Astrocyte (in vitro differentiated cells and primary cell): ENCODE results near the gene LRCH1. TPM values are rescaled to one million over a fixed set of nuclear protein-coding genes. Genes with fewer than 3 reads are reported as not detected.
A peak's percentile ranks its signal among the peaks of the same experiment; 100 is the strongest.

Experiments
- DNase-seq: peaks from one replicate; pipeline ENCODE4 v3.0.0-alpha.2; 2010; ENCODE audit warnings: low read depth
- FAIRE-seq: peaks from 2 replicates; lab custom pipeline; 2011; peaks lifted over from hg19 to GRCh38; lab: Jason Lieb, UNC
- H2AFZ ChIP-seq: 2 replicates; pipeline ENCODE4 v1.6.0; 2012; ENCODE audit warnings: low read depth, low read length, inconsistent platforms
- H3K27ac ChIP-seq: 2 replicates; pipeline ENCODE4 v1.5.1; 2011; ENCODE audit warnings: low read depth, low read length, inconsistent platforms
- H3K27me3 ChIP-seq: 2 replicates; pipeline ENCODE4 v1.6.0; 2011; ENCODE audit warnings: low read length, inconsistent platforms; ENCODE audit not compliant: insufficient read depth
- H3K36me3 ChIP-seq: 2 replicates; pipeline ENCODE4 v1.5.1; 2011; ENCODE audit warnings: low read length, inconsistent platforms; ENCODE audit not compliant: insufficient read depth
- H3K4me1 ChIP-seq: 2 replicates; pipeline ENCODE4 v1.5.1; 2011; ENCODE audit warnings: low read length, inconsistent platforms; ENCODE audit not compliant: insufficient read depth
- H3K4me2 ChIP-seq: 2 replicates; pipeline ENCODE4 v1.6.0; 2012; ENCODE audit warnings: low read length, inconsistent platforms
- H3K4me3 ChIP-seq: 2 replicates; pipeline ENCODE4 v1.5.1; 2011; ENCODE audit warnings: low read depth, mild to moderate bottlenecking, low read length, inconsistent platforms; ENCODE audit not compliant: insufficient read depth
- H3K79me2 ChIP-seq: 2 replicates; pipeline ENCODE4 v1.6.0; 2012; ENCODE audit warnings: mild to moderate bottlenecking, low read length, inconsistent platforms; ENCODE audit not compliant: insufficient read depth
- H3K9ac ChIP-seq: 2 replicates; pipeline ENCODE4 v1.6.0; 2012; ENCODE audit warnings: mild to moderate bottlenecking, low read length, inconsistent platforms
- H3K9me3 ChIP-seq: 2 replicates; pipeline ENCODE4 v1.5.1; 2012; ENCODE audit warnings: low read depth, mild to moderate bottlenecking, low read length, inconsistent platforms; ENCODE audit not compliant: insufficient read depth
- H4K20me1 ChIP-seq: 2 replicates; pipeline ENCODE4 v1.6.0; 2012; ENCODE audit warnings: low read length, inconsistent platforms; ENCODE audit not compliant: insufficient read depth
- H3K27ac Mint-ChIP-seq: one replicate; pipeline ENCODE4 v1.8.0; 2021; ENCODE audit warnings: mild to moderate bottlenecking, mixed read lengths; ENCODE audit not compliant: unreplicated experiment
- H3K27me3 Mint-ChIP-seq: one replicate; pipeline ENCODE4 v1.8.0; 2021; ENCODE audit warnings: low read depth, mixed read lengths; ENCODE audit not compliant: unreplicated experiment
- H3K36me3 Mint-ChIP-seq: one replicate; pipeline ENCODE4 v1.8.0; 2021; ENCODE audit warnings: low read depth, mixed read lengths; ENCODE audit not compliant: unreplicated experiment
- H3K4me1 Mint-ChIP-seq: one replicate; pipeline ENCODE4 v1.8.0; 2021; ENCODE audit warnings: low read depth, mixed read lengths; ENCODE audit not compliant: unreplicated experiment
- H3K4me3 Mint-ChIP-seq: one replicate; pipeline ENCODE4 v1.8.0; 2021; ENCODE audit warnings: mild to moderate bottlenecking, moderate library complexity, mixed read lengths; ENCODE audit not compliant: unreplicated experiment
- H3K9me3 Mint-ChIP-seq: one replicate; pipeline ENCODE4 v1.8.0; 2021; ENCODE audit warnings: mild to moderate bottlenecking, mixed read lengths; ENCODE audit not compliant: unreplicated experiment
- EZH2 ChIP-seq: IDR thresholded peaks from 2 replicates; pipeline ENCODE4 v1.6.1; 2012; ENCODE audit warnings: mild to moderate bottlenecking, low read length, inconsistent platforms; ENCODE audit not compliant: insufficient read depth
- total RNA-seq: library from RNA; stranded (reverse); gene quantifications from 2 replicates; pipeline ENCODE4 v1.2.1, GENCODE V29; 2021
- TF ChIP-seq, protein P1 (sequence below): IDR thresholded peaks from 2 replicates; pipeline ENCODE4 v1.5.1; 2011; ENCODE audit warnings: low read depth, mild to moderate bottlenecking, inconsistent platforms, low read length, moderate library complexity; ENCODE audit not compliant: insufficient read depth

The LRCH1 gene
- total RNA-seq, 1 donor from 2014 or later = 17.7 TPM

DNA sequence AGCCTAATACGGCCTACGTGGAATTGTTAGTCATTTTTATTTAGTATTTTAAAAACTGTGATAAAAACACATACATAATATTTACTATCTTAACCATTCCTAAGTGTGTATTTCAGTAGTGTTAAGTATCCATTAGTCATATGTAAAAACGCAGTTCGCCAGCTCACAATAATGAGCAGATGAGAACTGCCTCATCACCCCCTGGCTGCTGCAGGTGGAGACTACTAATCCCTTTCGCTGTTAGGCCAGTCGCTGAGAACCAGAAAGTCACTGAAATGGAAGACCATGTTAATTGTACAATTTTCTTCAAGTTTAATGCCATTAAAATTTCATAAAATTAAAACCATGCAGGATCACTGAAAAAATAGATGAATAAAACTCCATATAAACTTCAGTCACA lies 242.4 kb downstream of the LRCH1 start:
- no peaks in the 10 kb centered on the region for H3K27me3 ChIP-seq
- H3K4me2 ChIP-seq = peak overlapping the region; percentile 93
- Mint-ChIP-seq H3K36me3 (peaks cover 3% of the 10 kb centered on the region), H3K4me1 (peaks cover 12% of the 10 kb centered on the region), H3K9me3 (no peaks in the 10 kb centered on the region), H3K27me3 (no peaks in the 10 kb centered on the region), H3K27ac (peak overlapping the region; percentile 50), H3K4me3 (peak overlapping the region; percentile 99)
- H3K4me3 ChIP-seq = no peak overlapping the region
- no peak overlapping the region for H2AFZ ChIP-seq
- H3K36me3 ChIP-seq = peaks cover 12% of the 10 kb centered on the region
- peaks cover 16% of the 10 kb centered on the region for H3K4me1 ChIP-seq
- H4K20me1 ChIP-seq = peaks cover 13% of the 10 kb centered on the region
- TF ChIP-seq, protein P1, sequence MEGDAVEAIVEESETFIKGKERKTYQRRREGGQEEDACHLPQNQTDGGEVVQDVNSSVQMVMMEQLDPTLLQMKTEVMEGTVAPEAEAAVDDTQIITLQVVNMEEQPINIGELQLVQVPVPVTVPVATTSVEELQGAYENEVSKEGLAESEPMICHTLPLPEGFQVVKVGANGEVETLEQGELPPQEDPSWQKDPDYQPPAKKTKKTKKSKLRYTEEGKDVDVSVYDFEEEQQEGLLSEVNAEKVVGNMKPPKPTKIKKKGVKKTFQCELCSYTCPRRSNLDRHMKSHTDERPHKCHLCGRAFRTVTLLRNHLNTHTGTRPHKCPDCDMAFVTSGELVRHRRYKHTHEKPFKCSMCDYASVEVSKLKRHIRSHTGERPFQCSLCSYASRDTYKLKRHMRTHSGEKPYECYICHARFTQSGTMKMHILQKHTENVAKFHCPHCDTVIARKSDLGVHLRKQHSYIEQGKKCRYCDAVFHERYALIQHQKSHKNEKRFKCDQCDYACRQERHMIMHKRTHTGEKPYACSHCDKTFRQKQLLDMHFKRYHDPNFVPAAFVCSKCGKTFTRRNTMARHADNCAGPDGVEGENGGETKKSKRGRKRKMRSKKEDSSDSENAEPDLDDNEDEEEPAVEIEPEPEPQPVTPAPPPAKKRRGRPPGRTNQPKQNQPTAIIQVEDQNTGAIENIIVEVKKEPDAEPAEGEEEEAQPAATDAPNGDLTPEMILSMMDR = no peak
- no peak for TF ChIP-seq EZH2
- peak; percentile 22 for DNase-seq
- H3K79me2 ChIP-seq = peaks cover 43% of the 10 kb centered on the region
- no peak for FAIRE-seq
- H3K27ac ChIP-seq = no peak overlapping the region
- no peaks in the 10 kb centered on the region for H3K9me3 ChIP-seq
- H3K9ac ChIP-seq = no peak overlapping the region

DNA sequence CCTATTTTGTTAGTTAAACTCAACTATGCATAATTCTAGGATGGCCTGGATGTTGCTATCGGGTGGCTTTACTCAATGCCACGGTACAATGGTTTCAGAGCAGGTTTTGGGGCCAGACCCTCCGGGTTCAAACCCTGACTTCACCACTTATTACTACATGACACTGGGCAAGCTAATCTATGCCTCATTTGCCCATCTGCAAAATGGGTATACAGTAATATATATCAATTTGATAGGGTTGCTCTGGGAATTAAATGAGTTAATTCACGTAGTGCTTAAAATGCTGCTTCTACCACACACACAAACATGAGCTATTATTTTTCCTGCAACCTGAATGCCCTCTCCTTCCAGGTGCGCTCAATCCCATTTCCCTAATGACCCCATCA lies 243.2 kb downstream of the LRCH1 start:
- H3K4me2 ChIP-seq = peak overlapping the region; percentile 93
- H4K20me1 ChIP-seq = peaks cover 13% of the 10 kb centered on the region
- no peaks in the 10 kb centered on the region for H3K9me3 ChIP-seq
- H3K9me3 Mint-ChIP-seq = no peaks in the 10 kb centered on the region
- H2AFZ ChIP-seq = peak overlapping the region; percentile 100
- H3K4me1 ChIP-seq = peaks cover 16% of the 10 kb centered on the region
- FAIRE-seq = no peak
- peak overlapping the region; percentile 93 for H3K4me3 ChIP-seq
- peak overlapping the region; percentile 99 for H3K4me3 Mint-ChIP-seq
- H3K36me3 ChIP-seq = peaks cover 4% of the 10 kb centered on the region
- H3K36me3 Mint-ChIP-seq = peaks cover 3% of the 10 kb centered on the region
- no peaks in the 10 kb centered on the region for H3K27me3 Mint-ChIP-seq
- H3K27ac ChIP-seq = peak overlapping the region; percentile 94
- peaks cover 43% of the 10 kb centered on the region for H3K79me2 ChIP-seq
- H3K4me1 Mint-ChIP-seq = peaks cover 12% of the 10 kb centered on the region
- TF ChIP-seq, protein P1 = no peak
- TF ChIP-seq EZH2 = no peak
- peak overlapping the region; percentile 99 for H3K27ac Mint-ChIP-seq
- H3K27me3 ChIP-seq = no peaks in the 10 kb centered on the region
- DNase-seq = no peak
- peak overlapping the region; percentile 99 for H3K9ac ChIP-seq
